ENCODE data around the gene ACSS3. TPM values are rescaled to one million over a fixed set of nuclear protein-coding genes. Genes with fewer than 3 reads are reported as not detected.

Gene ACSS3
- polyA plus RNA-seq, 1 donor (not counting 4 experiments of a cell fraction or from before 2014, with no cell fraction given), result 0.30 TPM

DNA sequence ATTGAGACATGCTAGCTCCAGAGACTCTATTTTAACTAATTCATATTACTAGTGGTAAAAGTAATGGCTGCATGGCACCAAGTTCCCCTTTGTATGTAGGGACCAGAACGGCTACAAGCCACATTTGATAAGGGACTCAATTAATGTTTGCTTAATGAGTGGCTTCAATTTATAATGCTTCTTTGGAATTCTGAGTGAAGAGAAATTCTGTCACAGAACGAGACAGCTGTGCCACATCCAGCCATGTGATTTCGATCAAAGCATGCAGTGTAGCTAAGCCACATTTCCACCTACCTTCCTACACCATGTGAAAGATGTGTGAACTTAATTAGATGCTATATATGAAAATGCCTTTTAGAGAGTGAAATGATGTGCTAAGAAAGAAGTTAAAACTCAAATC is 217.4 kb downstream of the ACSS3 start:
- H3K4me2 ChIP-seq (ENCODE audit: control insufficient read depth, extremely low read depth, insufficient read depth, low read depth, low read length), result no peak overlapping the region
- H3K9ac ChIP-seq (ENCODE audit: control insufficient read depth, extremely low read depth, insufficient read depth, low read length), result no peak overlapping the region
- H4K20me1 ChIP-seq (ENCODE audit: control insufficient read depth, extremely low read depth, insufficient read depth, low read length), result no peaks in the 10 kb centered on the region
- no peaks in the 10 kb centered on the region for H3K36me3 ChIP-seq (ENCODE audit: control insufficient read depth in 2 of 2, extremely low read depth in 1 of 2, insufficient read depth in 2 of 2, low read length in 2 of 2)
- no peak for FAIRE-seq
- H3K9me1 ChIP-seq (ENCODE audit: control insufficient read depth, extremely low read depth, insufficient read depth, low read length), result no peaks in the 10 kb centered on the region
- H3K9me3 ChIP-seq (ENCODE audit: control insufficient read depth, low read depth, low read length), result no peaks in the 10 kb centered on the region
- dilution Hi-C loops (cut with MboI; ENCODE audit: extremely low pct_ligation_motif_present, low sequenced_read_pairs), result no loop called here
- H3K27me3 ChIP-seq (ENCODE audit: control insufficient read depth, extremely low read depth, insufficient read depth, low read length), result no peaks in the 10 kb centered on the region
- H3K79me2 ChIP-seq (ENCODE audit: control insufficient read depth, insufficient read depth, low read length), result no peaks in the 10 kb centered on the region
- no peak for DNase-seq (ENCODE audit: low read depth, low spot score)
- no peaks in the 10 kb centered on the region for H3K4me1 ChIP-seq (ENCODE audit: control insufficient read depth, extremely low read depth, insufficient read depth, low read length)
- no peak overlapping the region for H2AFZ ChIP-seq (ENCODE audit: control insufficient read depth, low read length)
- H3K27ac ChIP-seq (ENCODE audit: control insufficient read depth, insufficient read depth, low read length), result no peak overlapping the region
- no peak for TF ChIP-seq CTCF (optimal IDR thresholded peaks at IDR 0.05 in 1 of 3, IDR thresholded peaks at IDR 0.05 in 1 of 3, conservative IDR thresholded peaks at IDR 0.05 in 1 of 3; ENCODE audit: extremely low read depth in 1 of 3, insufficient read depth in 2 of 3, low read length in 3 of 3)
- no peak for TF ChIP-seq EZH2 (IDR thresholded peaks at IDR 0.05; ENCODE audit: low read length)
- H3K4me3 ChIP-seq (ENCODE audit: control insufficient read depth in 2 of 3, extremely low read depth in 1 of 3, insufficient read depth in 2 of 3, low read depth in 1 of 3, low read length in 3 of 3), result no peak overlapping the region

- no peaks in the 10 kb centered on the region for H3K79me2 ChIP-seq (ENCODE audit: control insufficient read depth, insufficient read depth, low read length)
- dilution Hi-C loops (cut with MboI; ENCODE audit: extremely low pct_ligation_motif_present, low sequenced_read_pairs), result no loop called here
- no peaks in the 10 kb centered on the region for H3K27me3 ChIP-seq (ENCODE audit: control insufficient read depth, extremely low read depth, insufficient read depth, low read length)
- no peak for TF ChIP-seq EZH2 (IDR thresholded peaks at IDR 0.05; ENCODE audit: low read length)
- H3K36me3 ChIP-seq (ENCODE audit: control insufficient read depth in 2 of 2, extremely low read depth in 1 of 2, insufficient read depth in 2 of 2, low read length in 2 of 2), result no peaks in the 10 kb centered on the region
- no peaks in the 10 kb centered on the region for H3K9me1 ChIP-seq (ENCODE audit: control insufficient read depth, extremely low read depth, insufficient read depth, low read length)
- H3K4me1 ChIP-seq (ENCODE audit: control insufficient read depth, extremely low read depth, insufficient read depth, low read length), result no peaks in the 10 kb centered on the region
- no peak overlapping the region for H3K27ac ChIP-seq (ENCODE audit: control insufficient read depth, insufficient read depth, low read length)
- no peak overlapping the region for H3K4me3 ChIP-seq (ENCODE audit: control insufficient read depth in 2 of 3, extremely low read depth in 1 of 3, insufficient read depth in 2 of 3, low read depth in 1 of 3, low read length in 3 of 3)
- FAIRE-seq (no peak), DNase-seq (ENCODE audit: low read depth, low spot score) (no peak)
- H2AFZ ChIP-seq (ENCODE audit: control insufficient read depth, low read length), result no peak overlapping the region
- H3K9me3 ChIP-seq (ENCODE audit: control insufficient read depth, low read depth, low read length), result no peaks in the 10 kb centered on the region
- H3K9ac ChIP-seq (ENCODE audit: control insufficient read depth, extremely low read depth, insufficient read depth, low read length), result no peak overlapping the region
- no peaks in the 10 kb centered on the region for H4K20me1 ChIP-seq (ENCODE audit: control insufficient read depth, extremely low read depth, insufficient read depth, low read length)
- no peak overlapping the region for H3K4me2 ChIP-seq (ENCODE audit: control insufficient read depth, extremely low read depth, insufficient read depth, low read depth, low read length)
Measured at GRCh38 chr12:81296556-81297305, 218.9 kb downstream of the ACSS3 start.

GRCh38 chr12:81297601-81298000 is 219.7 kb downstream of the ACSS3 start:
- H3K4me3 ChIP-seq (ENCODE audit: control insufficient read depth in 2 of 3, extremely low read depth in 1 of 3, insufficient read depth in 2 of 3, low read depth in 1 of 3, low read length in 3 of 3), result no peak overlapping the region
- no peak overlapping the region for H3K27ac ChIP-seq (ENCODE audit: control insufficient read depth, insufficient read depth, low read length)
- no peaks in the 10 kb centered on the region for H3K9me1 ChIP-seq (ENCODE audit: control insufficient read depth, extremely low read depth, insufficient read depth, low read length)
- H3K4me2 ChIP-seq (ENCODE audit: control insufficient read depth, extremely low read depth, insufficient read depth, low read depth, low read length), result no peak overlapping the region
- no peak for FAIRE-seq
- DNase-seq (ENCODE audit: low read depth, low spot score), result no peak
- no peaks in the 10 kb centered on the region for H3K9me3 ChIP-seq (ENCODE audit: control insufficient read depth, low read depth, low read length)
- H2AFZ ChIP-seq (ENCODE audit: control insufficient read depth, low read length), result no peak overlapping the region
- no peaks in the 10 kb centered on the region for H3K27me3 ChIP-seq (ENCODE audit: control insufficient read depth, extremely low read depth, insufficient read depth, low read length)
- dilution Hi-C loops (cut with MboI; ENCODE audit: extremely low pct_ligation_motif_present, low sequenced_read_pairs), result no loop called here
- no peaks in the 10 kb centered on the region for H3K4me1 ChIP-seq (ENCODE audit: control insufficient read depth, extremely low read depth, insufficient read depth, low read length)
- no peak overlapping the region for H3K9ac ChIP-seq (ENCODE audit: control insufficient read depth, extremely low read depth, insufficient read depth, low read length)
- TF ChIP-seq EZH2 (IDR thresholded peaks at IDR 0.05; ENCODE audit: low read length) (no peak), CTCF (optimal IDR thresholded peaks at IDR 0.05 in 1 of 3, IDR thresholded peaks at IDR 0.05 in 1 of 3, conservative IDR thresholded peaks at IDR 0.05 in 1 of 3; ENCODE audit: extremely low read depth in 1 of 3, insufficient read depth in 2 of 3, low read length in 3 of 3) (no peak)
- no peaks in the 10 kb centered on the region for H3K36me3 ChIP-seq (ENCODE audit: control insufficient read depth in 2 of 2, extremely low read depth in 1 of 2, insufficient read depth in 2 of 2, low read length in 2 of 2)
- no peaks in the 10 kb centered on the region for H3K79me2 ChIP-seq (ENCODE audit: control insufficient read depth, insufficient read depth, low read length)
- H4K20me1 ChIP-seq (ENCODE audit: control insufficient read depth, extremely low read depth, insufficient read depth, low read length), result no peaks in the 10 kb centered on the region

Data from keratinocyte (primary cell).